ENCODE data around the gene MX1. TPM values are rescaled to one million over a fixed set of nuclear protein-coding genes. Genes with fewer than 3 reads are reported as not detected.

Gene MX1
- total RNA-seq, 2 donors from 2014 or later: 7.0 to 14.8 TPM

GRCh38 chr21:41431788-41432548, 5.9 kb downstream of the MX1 start:
- intact Hi-C loops (cut with DNase I): no loop called here
- H3K4me3 ChIP-seq: no peak overlapping the region
- H3K4me1 ChIP-seq: peaks cover 2% of the 10 kb centered on the region
- peaks cover 0 to 15% of the 10 kb centered on the region in 2 donors for H3K36me3 ChIP-seq (replicated peaks in 1 of 2; ENCODE audit: insufficient read depth in 1 of 2, low read depth in 2 of 2)
- no peak for ATAC-seq
- TF ChIP-seq, protein P1, sequence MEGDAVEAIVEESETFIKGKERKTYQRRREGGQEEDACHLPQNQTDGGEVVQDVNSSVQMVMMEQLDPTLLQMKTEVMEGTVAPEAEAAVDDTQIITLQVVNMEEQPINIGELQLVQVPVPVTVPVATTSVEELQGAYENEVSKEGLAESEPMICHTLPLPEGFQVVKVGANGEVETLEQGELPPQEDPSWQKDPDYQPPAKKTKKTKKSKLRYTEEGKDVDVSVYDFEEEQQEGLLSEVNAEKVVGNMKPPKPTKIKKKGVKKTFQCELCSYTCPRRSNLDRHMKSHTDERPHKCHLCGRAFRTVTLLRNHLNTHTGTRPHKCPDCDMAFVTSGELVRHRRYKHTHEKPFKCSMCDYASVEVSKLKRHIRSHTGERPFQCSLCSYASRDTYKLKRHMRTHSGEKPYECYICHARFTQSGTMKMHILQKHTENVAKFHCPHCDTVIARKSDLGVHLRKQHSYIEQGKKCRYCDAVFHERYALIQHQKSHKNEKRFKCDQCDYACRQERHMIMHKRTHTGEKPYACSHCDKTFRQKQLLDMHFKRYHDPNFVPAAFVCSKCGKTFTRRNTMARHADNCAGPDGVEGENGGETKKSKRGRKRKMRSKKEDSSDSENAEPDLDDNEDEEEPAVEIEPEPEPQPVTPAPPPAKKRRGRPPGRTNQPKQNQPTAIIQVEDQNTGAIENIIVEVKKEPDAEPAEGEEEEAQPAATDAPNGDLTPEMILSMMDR (IDR thresholded peaks at IDR 0.05): no peak
- no peak for TF ChIP-seq POLR2A (IDR thresholded peaks at IDR 0.05)
- no peaks in the 10 kb centered on the region for H3K27me3 ChIP-seq
- no peaks in the 10 kb centered on the region for H3K9me3 ChIP-seq
- DNase-seq: no peak
- WGBS, 2 donors: 83 to 89% methylated on average over 16 of the region's 16 CpGs
- no peak overlapping the region for H3K27ac ChIP-seq

- no peaks in the 10 kb centered on the region for H3K4me1 ChIP-seq
- H3K9me3 ChIP-seq: no peaks in the 10 kb centered on the region
- ATAC-seq (no peak), DNase-seq (no peak)
- peaks cover 0 to 21% of the 10 kb centered on the region in 2 donors for H3K36me3 ChIP-seq (replicated peaks in 1 of 2; ENCODE audit: insufficient read depth in 1 of 2, low read depth in 2 of 2)
- TF ChIP-seq, protein P1 (IDR thresholded peaks at IDR 0.05): no peak
- no peak for TF ChIP-seq POLR2A (IDR thresholded peaks at IDR 0.05)
- intact Hi-C loops (cut with DNase I): no loop called here
- WGBS, 2 donors: 82% methylated on average over 10 of the region's 10 CpGs
- no peaks in the 10 kb centered on the region for H3K27me3 ChIP-seq
- no peak overlapping the region for H3K4me3 ChIP-seq
- no peak overlapping the region for H3K27ac ChIP-seq
Observed at GRCh38 chr21:41432562-41433460, 6.8 kb downstream of the MX1 start.

GRCh38 chr21:41433566-41433965, 7.5 kb downstream of the MX1 start:
- ATAC-seq (no peak), DNase-seq (no peak)
- Histone ChIP-seq H3K27ac (no peak overlapping the region), H3K36me3 (replicated peaks in 1 of 2; ENCODE audit: insufficient read depth in 1 of 2, low read depth in 2 of 2) (peaks cover 0 to 21% of the 10 kb centered on the region in 2 donors), H3K9me3 (no peaks in the 10 kb centered on the region), H3K4me3 (no peak overlapping the region), H3K4me1 (no peaks in the 10 kb centered on the region), H3K27me3 (no peaks in the 10 kb centered on the region)
- TF ChIP-seq, protein P1 (IDR thresholded peaks at IDR 0.05): no peak
- no peak for TF ChIP-seq POLR2A (IDR thresholded peaks at IDR 0.05)
- 79 to 89% methylated on average over 2 of the region's 2 CpGs for WGBS, 2 donors
- intact Hi-C loops (cut with DNase I): no loop called here

DNA sequence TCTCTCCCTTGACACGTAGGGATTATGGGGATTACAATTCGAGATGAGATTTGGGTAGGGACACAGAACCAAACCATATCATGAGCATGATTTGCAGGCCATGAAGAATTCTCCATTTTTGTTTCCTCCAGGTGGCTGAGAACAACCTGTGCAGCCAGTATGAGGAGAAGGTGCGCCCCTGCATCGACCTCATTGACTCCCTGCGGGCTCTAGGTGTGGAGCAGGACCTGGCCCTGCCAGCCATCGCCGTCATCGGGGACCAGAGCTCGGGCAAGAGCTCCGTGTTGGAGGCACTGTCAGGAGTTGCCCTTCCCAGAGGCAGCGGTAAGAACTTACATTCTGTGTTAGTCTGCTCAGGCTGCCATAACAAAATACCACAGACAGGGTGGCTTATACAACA, 9.7 kb downstream of the MX1 start:
- intact Hi-C loops (cut with DNase I): no loop called here
- Histone ChIP-seq H3K4me3 (no peak overlapping the region), H3K9me3 (no peaks in the 10 kb centered on the region), H3K36me3 (replicated peaks in 1 of 2; ENCODE audit: insufficient read depth in 1 of 2, low read depth in 2 of 2) (peaks cover 0 to 23% of the 10 kb centered on the region in 2 donors), H3K4me1 (no peaks in the 10 kb centered on the region), H3K27ac (no peak overlapping the region), H3K27me3 (no peaks in the 10 kb centered on the region)
- 92 to 94% methylated on average over 5 to 11 of the region's 11 CpGs for WGBS, 2 donors
- ATAC-seq: no peak
- DNase-seq: no peak
- no peak for TF ChIP-seq POLR2A (IDR thresholded peaks at IDR 0.05)
- TF ChIP-seq, protein P1 (IDR thresholded peaks at IDR 0.05): no peak

Measured in body of pancreas (tissue), 4 donors.